K562 (cell line): ENCODE measurements around the gene FOXJ3. TPM values are rescaled to one million over a fixed set of nuclear protein-coding genes. Genes with fewer than 3 reads are reported as not detected.

Experiments used
- ATAC-seq: fragments of 200-7000 bp; cut with Tn5 transposase; 3 replicates; pipeline ENCODE4 v1.9.1; 2020; ENCODE audit warnings: moderate library complexity
- BruUV-seq: library from RNA; stranded (reverse); fragments of 400-500 nt; replicated peaks from 2 replicates; lab custom pipeline; 2021; lab: Mats Ljungman, UMichigan
- CTCF ChIA-PET: fragments of 300-600 bp; formaldehyde crosslinking; extraction: SDS; loops from one replicate; lab custom pipeline; 2021; ENCODE audit warnings: low intra/inter-chr PET ratio; lab: Yijun Ruan, JAX
- POLR2A ChIA-PET: fragments of 300-600, 350-650 bp; sonication (Branson Sonifier 250); formaldehyde crosslinking; extraction: SDS; loops from one replicate; lab custom pipeline; 2021; ENCODE audit warnings: antibody characterized with exemption, inconsistent platforms; lab: Yijun Ruan, JAX
- DNase-seq, 4 experiments: peaks; one replicate each; pipeline versions ENCODE4 v3.0.0 to v3.0.0-alpha.2; 2011 to 2018; ENCODE audit warnings: low spot score in 3 of 4, mixed read lengths in 3 of 4; ENCODE audit errors: extremely low read depth in 1 of 4
- FAIRE-seq: peaks from 2 replicates; lab custom pipeline; 2011; peaks lifted over from hg19 to GRCh38; lab: Jason Lieb, UNC
- H2AFZ ChIP-seq: 2 replicates; pipeline ENCODE4 v1.6.0; 2011; ENCODE audit warnings: low read depth, low read length, control low read depth, inconsistent platforms
- H3K27ac ChIP-seq: fragments of 200-600 bp; 3 replicates; pipeline ENCODE4 v1.8.0; 2011; ENCODE audit warnings: low read depth, mild to moderate bottlenecking, control low read depth, inconsistent platforms, low read length, moderate library complexity, mixed read lengths; ENCODE audit errors: extremely low read depth
- H3K27me3 ChIP-seq, 2 experiments: fragments of 300-600 bp in 1 of 2; 2 replicates in 1 of 2; 3 replicates in 1 of 2; pipeline versions ENCODE4 v1.6.0 to v1.8.0; 2011; ENCODE audit warnings: inconsistent platforms in 2 of 2, low read length in 2 of 2, mild to moderate bottlenecking in 1 of 2, mixed read lengths in 1 of 2, moderate library complexity in 1 of 2; ENCODE audit not compliant: control insufficient read depth in 2 of 2, insufficient read depth in 2 of 2
- H3K36me3 ChIP-seq: fragments of 300-600 bp; 3 replicates; pipeline ENCODE4 v1.8.0; 2011; ENCODE audit warnings: mild to moderate bottlenecking, low read length, inconsistent platforms; ENCODE audit not compliant: control insufficient read depth, insufficient read depth
- H3K4me1 ChIP-seq, 2 experiments: fragments of 200-600 bp in 1 of 2; replicated peaks in 1 of 2; 2 replicates in 1 of 2; 3 replicates in 1 of 2; pipeline versions ENCODE4 v1.5.1 to v1.8.0; 2011; ENCODE audit warnings: inconsistent platforms in 2 of 2, low read length in 2 of 2, mild to moderate bottlenecking in 1 of 2, mixed read lengths in 1 of 2, moderate library complexity in 1 of 2; ENCODE audit not compliant: control insufficient read depth in 2 of 2, insufficient read depth in 2 of 2
- H3K4me2 ChIP-seq: 2 replicates; pipeline ENCODE4 v1.6.1; 2011; ENCODE audit warnings: low read length, control low read depth, inconsistent platforms, mixed read lengths; ENCODE audit not compliant: insufficient read depth
- H3K4me3 ChIP-seq: fragments of 200-600 bp; sonication (generic), shearing (Covaris generic); 2 replicates; pipeline ENCODE4 v1.5.1; 2016; ENCODE audit warnings: control low read depth, inconsistent platforms
- H3K79me2 ChIP-seq: fragments of 200-600 bp; 3 replicates; pipeline ENCODE4 v1.8.0; 2011; ENCODE audit warnings: low read length, inconsistent platforms; ENCODE audit not compliant: control insufficient read depth, insufficient read depth
- H3K9ac ChIP-seq, 2 experiments: 2 replicates each; pipeline versions ENCODE4 v1.6.0 to v1.6.1; 2011; ENCODE audit warnings: low read depth in 2 of 2, low read length in 2 of 2, control low read depth in 1 of 2, inconsistent platforms in 1 of 2, mild to moderate bottlenecking in 1 of 2, mixed read lengths in 1 of 2; ENCODE audit not compliant: insufficient read depth in 1 of 2
- H3K9me1 ChIP-seq: one replicate; pipeline ENCODE4 v1.6.0; 2011; ENCODE audit warnings: inconsistent platforms, mild to moderate bottlenecking, low read length, moderate library complexity; ENCODE audit not compliant: control insufficient read depth, insufficient read depth
- H3K9me3 ChIP-seq: replicated peaks from 2 replicates; pipeline ENCODE4 v1.5.1; 2011; ENCODE audit warnings: low read depth, low read length, inconsistent platforms; ENCODE audit not compliant: control insufficient read depth, insufficient read depth
- H4K20me1 ChIP-seq: replicated peaks from 2 replicates; pipeline ENCODE4 v1.6.1; 2011; ENCODE audit warnings: low read length, inconsistent platforms, mixed read lengths; ENCODE audit not compliant: control insufficient read depth, insufficient read depth
- CBFA2T2 ChIP-seq: fragments of 450-650 bp; conservative IDR thresholded peaks from 2 replicates; pipeline ENCODE4 v1.6.1; 2017; ENCODE audit warnings: mild to moderate bottlenecking
- ETV1 ChIP-seq: fragments of 450-650 bp; conservative IDR thresholded peaks from 2 replicates; pipeline ENCODE4 v1.6.1; 2016; ENCODE audit warnings: missing genetic modification characterization, control low read depth, low read depth, missing compliant biosample characterization
- FOXM1 ChIP-seq, 2 experiments: fragments of 450-650 bp in 1 of 2; sonication (generic) in 1 of 2; formaldehyde crosslinking in 1 of 2; IDR thresholded peaks; 2 replicates each; pipeline versions ENCODE4 v1.6.1 to v1.9.0; 2017 to 2022; ENCODE audit warnings: low read depth in 2 of 2, mild to moderate bottlenecking in 2 of 2, missing genetic modification reagents in 1 of 2, moderate library complexity in 1 of 2
- GABPB2 ChIP-seq: fragments of 250-450 bp; sonication (Bioruptor Pico); conservative IDR thresholded peaks from 2 replicates; pipeline ENCODE4 v1.5.1; 2021; ENCODE audit warnings: mild to moderate bottlenecking
- HMG20B ChIP-seq: fragments of 250-450 bp; sonication (Bioruptor Pico); IDR thresholded peaks from 2 replicates; pipeline ENCODE4 v1.5.0; 2021; ENCODE audit warnings: mild to moderate bottlenecking
- HNRNPK ChIP-seq: fragments of 200-400 bp; formaldehyde crosslinking; IDR thresholded peaks from one replicate; pipeline ENCODE4 v1.6.1; 2018; ENCODE audit warnings: mild to moderate bottlenecking, low read depth, low read length; ENCODE audit not compliant: poor library complexity, severe bottlenecking
- JUN ChIP-seq, 2 experiments: sonication (generic) in 1 of 2; formaldehyde crosslinking in 1 of 2; IDR thresholded peaks; 2 replicates each; pipeline versions ENCODE4 v1.6.1 to v1.8.0; 2012 to 2022; ENCODE audit warnings: borderline replicate concordance in 2 of 2, mild to moderate bottlenecking in 2 of 2, improper control_type of control experiment in 1 of 2, low read depth in 1 of 2, low read length in 1 of 2, missing genetic modification reagents in 1 of 2
- MITF ChIP-seq: IDR thresholded peaks from 2 replicates; pipeline ENCODE4 v1.6.1; 2014; ENCODE audit warnings: antibody characterized with exemption
- NFATC3 ChIP-seq: fragments of 450-650 bp; IDR thresholded peaks from 2 replicates; pipeline ENCODE4 v1.6.1; 2017; ENCODE audit warnings: mild to moderate bottlenecking
- SAFB ChIP-seq: fragments of 200-400 bp; formaldehyde crosslinking; IDR thresholded peaks from 2 replicates; pipeline ENCODE4 v1.6.1; 2017; ENCODE audit warnings: low read depth, low read length, borderline replicate concordance
- TEAD4 ChIP-seq, 2 experiments: sonication (generic) in 1 of 2; formaldehyde crosslinking in 1 of 2; IDR thresholded peaks; 2 replicates each; pipeline versions ENCODE4 v1.6.1 to v1.8.0; 2012 to 2022; ENCODE audit warnings: borderline replicate concordance in 1 of 2, inconsistent platforms in 1 of 2, low read length in 1 of 2, mild to moderate bottlenecking in 1 of 2, missing genetic modification reagents in 1 of 2
- ZNF253 ChIP-seq: fragments of 250-450 bp; sonication (Bioruptor Pico); conservative IDR thresholded peaks from 2 replicates; pipeline ENCODE4 v1.6.1; 2021; ENCODE audit warnings: mild to moderate bottlenecking
- ZNF398 ChIP-seq: fragments of 250-450 bp; sonication (Bioruptor Pico); IDR thresholded peaks from 2 replicates; pipeline ENCODE4 v1.8.0; 2021; ENCODE audit warnings: moderate library complexity, mild to moderate bottlenecking, inconsistent platforms
- ZNF436 ChIP-seq: fragments of 250-450, 450-650 bp; sonication (Bioruptor Pico); formaldehyde crosslinking; IDR thresholded peaks from 2 replicates; pipeline ENCODE4 v1.7.0; 2020; ENCODE audit warnings: mild to moderate bottlenecking
- ZNF644 ChIP-seq: fragments of 200-800 bp; sonication (Bioruptor generic); IDR thresholded peaks from 2 replicates; pipeline ENCODE4 v1.6.1; 2016; ENCODE audit warnings: low read depth, missing genetic modification characterization, missing compliant biosample characterization
- WGBS: fragments of 100-300 bp; shearing (Covaris generic); methylation state at CpG from one replicate; pipeline ENCODE4 v1.1.6; 2016; ENCODE audit warnings: low coverage, mixed read lengths; ENCODE audit not compliant: insufficient coverage; ENCODE audit errors: missing lambda C conversion rate; 5-methylcytosine and 5-hydroxymethylcytosine counted together
- in situ Hi-C: fragments of 300-500 bp; cut with MboI; formaldehyde crosslinking; loops from 4 replicates; pipeline ENCODE4 v1.15.0; 2018; ENCODE audit warnings: inconsistent platforms, mixed read lengths
- intact Hi-C: fragments of 100-400 bp; cut with micrococcal nuclease; formaldehyde crosslinking; loops from 2 replicates; pipeline ENCODE4 v1.14.2; 2022
- polyA plus RNA-seq, 8 experiments: library from polyadenylated mRNA; depleted of rRNA in 4 of 8; stranded (reverse) in 5 of 8; unstranded in 3 of 8; fragments of >200 nt; fragmentation: Nextera tagmentation in 2 of 8; fragmentation: Illumina TruSeq in 1 of 8; extraction: Ambion mirVana in 2 of 8; extraction: Trizol in 1 of 8; gene quantifications; 2 replicates each; pipeline versions ENCODE4 v1.2.1 to v1.2.3, GENCODE V29; 2011 to 2014; ENCODE audit warnings: inconsistent platforms in 1 of 8, missing spikeins in 1 of 8
- total RNA-seq, 7 experiments: library from RNA; depleted of rRNA in 6 of 7; stranded (reverse); fragments of >200 nt in 6 of 7; fragmentation: Illumina TruSeq in 2 of 7; extraction: Trizol in 2 of 7; gene quantifications; 2 replicates each; pipeline versions ENCODE4 v1.2.1 to v1.2.3, GENCODE V29; 2011 to 2021; ENCODE audit warnings: low replicate concordance in 1 of 7
- TF ChIP-seq, protein P1 (sequence below): IDR thresholded peaks from 3 replicates; pipeline ENCODE4 v1.6.1; 2011; ENCODE audit warnings: borderline replicate concordance, mild to moderate bottlenecking; ENCODE audit not compliant: insufficient read length, insufficient read depth

FOXJ3 gene
- total and polyA plus RNA-seq, 9 of the 15 experiments (the other 6 are each of a cell fraction or from before 2014, with no cell fraction given): 8.7 to 35.3 (median 23.4) TPM

DNA sequence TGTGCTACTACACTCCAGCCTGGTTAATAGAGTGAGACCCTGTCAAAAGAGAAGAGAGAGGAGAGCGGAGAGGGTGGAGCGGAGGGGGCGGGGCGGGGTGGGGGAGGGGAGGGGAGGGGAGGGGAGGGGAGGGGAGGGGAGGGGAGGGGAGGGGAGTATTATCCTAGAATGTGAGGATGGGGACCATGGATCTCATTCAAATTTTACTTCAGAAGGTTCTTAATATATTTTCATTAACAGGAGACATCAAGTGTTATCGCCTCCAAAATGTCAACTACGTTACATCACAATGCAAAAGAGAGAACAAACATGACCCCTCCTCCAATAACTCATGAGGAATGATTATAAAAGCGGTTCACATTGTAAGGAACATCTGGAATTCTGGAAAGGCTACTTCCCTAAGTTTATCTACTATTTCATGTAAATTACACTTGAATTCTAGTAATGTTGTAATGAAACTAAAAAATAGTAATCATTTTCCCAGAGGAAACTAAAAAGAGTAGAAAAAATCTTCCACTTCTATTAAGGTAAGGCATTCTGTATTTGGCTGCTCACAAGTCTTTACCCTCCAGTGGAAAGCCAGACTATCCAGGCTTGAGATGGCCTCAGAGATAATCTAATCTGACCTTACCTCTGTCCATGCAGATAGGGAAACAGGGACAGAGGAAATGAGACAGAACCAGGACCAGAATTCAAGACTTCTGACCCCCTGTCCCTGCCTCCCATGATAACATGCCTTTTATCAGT is 151.7 kb downstream of the FOXJ3 start:
- H3K36me3 ChIP-seq: peaks cover 74% of the 10 kb centered on the region
- FAIRE-seq: no peak
- TF ChIP-seq SAFB (no peak), HNRNPK (peak; percentile 73), FOXM1 (IDR thresholded peaks at IDR 0.05; ENCODE audit: low read depth) (no peak), FOXM1 (CRISPR knock-in tag; IDR thresholded peaks at IDR 0.05; ENCODE audit: low read depth) (no peak), ETV1 (tag) (no peak), ZNF436 (CRISPR knock-in tag) (no peak), GABPB2 (no peak), NFATC3 (no peak), ZNF644 (no peak), TEAD4 (IDR thresholded peaks at IDR 0.05; ENCODE audit: low read length) (peak; percentile 34; the same call in 1 of the 2 replicates), TEAD4 (CRISPR knock-in tag; IDR thresholded peaks at IDR 0.05; ENCODE audit: borderline replicate concordance) (no peak), MITF (no peak), HMG20B (CRISPR knock-in tag) (no peak), ZNF253 (CRISPR knock-in tag) (no peak), JUN (IDR thresholded peaks at IDR 0.05; ENCODE audit: borderline replicate concordance, low read depth, low read length) (no peak), JUN (CRISPR knock-in tag; IDR thresholded peaks at IDR 0.05; ENCODE audit: borderline replicate concordance) (no peak), CBFA2T2 (0 out of 2 replicates have a peak, but pooled peaks have one; percentile 27), ZNF398 (CRISPR knock-in tag) (no peak)
- TF ChIP-seq, protein P1, sequence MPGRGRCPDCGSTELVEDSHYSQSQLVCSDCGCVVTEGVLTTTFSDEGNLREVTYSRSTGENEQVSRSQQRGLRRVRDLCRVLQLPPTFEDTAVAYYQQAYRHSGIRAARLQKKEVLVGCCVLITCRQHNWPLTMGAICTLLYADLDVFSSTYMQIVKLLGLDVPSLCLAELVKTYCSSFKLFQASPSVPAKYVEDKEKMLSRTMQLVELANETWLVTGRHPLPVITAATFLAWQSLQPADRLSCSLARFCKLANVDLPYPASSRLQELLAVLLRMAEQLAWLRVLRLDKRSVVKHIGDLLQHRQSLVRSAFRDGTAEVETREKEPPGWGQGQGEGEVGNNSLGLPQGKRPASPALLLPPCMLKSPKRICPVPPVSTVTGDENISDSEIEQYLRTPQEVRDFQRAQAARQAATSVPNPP: no peak

More for the DNA sequence above, 151.7 kb downstream of the FOXJ3 start:
- intact Hi-C loops (no loop called here), in situ Hi-C loops (no loop called here)
- no TSS peak for BruUV-seq
- H3K9me1 ChIP-seq: no peaks in the 10 kb centered on the region
- ChIA-PET CTCF (no interaction called here), POLR2A (interaction anchor here (0.9 to 1.7 kb wide), 2 partner anchors 9 to 11 kb away, joined by 3 to 5 read pairs; no protein-coding TSS in a partner anchor)
- no peak overlapping the region for H3K4me3 ChIP-seq
- peaks cover 0 to 2% of the 10 kb centered on the region in 2 experiments; a peak in 2 of 5 replicates for H3K4me1 ChIP-seq
- DNase-seq: no peak
- WGBS: 98% methylated on average over 3 of the region's 7 CpGs
- H4K20me1 ChIP-seq: no peaks in the 10 kb centered on the region
- no peak overlapping the region for H2AFZ ChIP-seq
- H3K4me2 ChIP-seq: no peak overlapping the region
- ATAC-seq: no peak
- no peaks in the 10 kb centered on the region for H3K27me3 ChIP-seq
- no peak overlapping the region for H3K27ac ChIP-seq
- no peaks in the 10 kb centered on the region for H3K9me3 ChIP-seq
- H3K9ac ChIP-seq: no peak overlapping the region
- no peaks in the 10 kb centered on the region for H3K79me2 ChIP-seq
